Measurements from ENCODE around the gene MCC. TPM values are rescaled to one million over a fixed set of nuclear protein-coding genes. Genes with fewer than 3 reads are reported as not detected.

Gene MCC
- total RNA-seq, 1 experiment from 2014 or later: 23.5 TPM

- Mint-ChIP-seq H3K9me3 (peaks cover 20% of the 10 kb centered on the region), H3K36me3 (peaks cover 24% of the 10 kb centered on the region), H3K4me1 (peaks cover 2% of the 10 kb centered on the region; the same call in 1 of the 2 replicates), H3K27me3 (ENCODE audit: low read depth) (no peaks in the 10 kb centered on the region), H3K4me3 (no peak overlapping the region), H3K27ac (no peak overlapping the region)
- TF ChIP-seq SMAD3 (CRISPR knock-in tag; IDR thresholded peaks at IDR 0.05; ENCODE audit: borderline replicate concordance): no peak
- TF ChIP-seq HMGA2 (CRISPR knock-in tag; IDR thresholded peaks at IDR 0.05): no peak
- no peak for TF ChIP-seq FOXK1 (CRISPR knock-in tag; IDR thresholded peaks at IDR 0.05)
- TF ChIP-seq ZNF281 (CRISPR knock-in tag; IDR thresholded peaks at IDR 0.05): no peak
- no peak for TF ChIP-seq ZNF219 (CRISPR knock-in tag; IDR thresholded peaks at IDR 0.05; ENCODE audit: borderline replicate concordance)
- TF ChIP-seq AFF4 (CRISPR knock-in tag; IDR thresholded peaks at IDR 0.05; ENCODE audit: borderline replicate concordance): no peak
- no peak for TF ChIP-seq MXD4 (CRISPR knock-in tag; IDR thresholded peaks at IDR 0.05; ENCODE audit: borderline replicate concordance)
- no peak for TF ChIP-seq NFATC4 (CRISPR knock-in tag; IDR thresholded peaks at IDR 0.05)
- TF ChIP-seq RORB (CRISPR knock-in tag; IDR thresholded peaks at IDR 0.05): no peak
- no peak for TF ChIP-seq FOXP4 (CRISPR knock-in tag; IDR thresholded peaks at IDR 0.05)
- no peak for TF ChIP-seq PRDM15 (CRISPR knock-in tag; IDR thresholded peaks at IDR 0.05)
- ATAC-seq (no peak), DNase-seq (ENCODE audit: low spot score) (no peak)
- ChIA-PET POLR2A (no interaction called here), CTCF (no interaction called here)
These were observed 373.7 kb downstream of the MCC start for GRCh38 chr5:113114559-113114958.

GRCh38 chr5:113112435-113112834 is 375.8 kb downstream of the MCC start:
- ATAC-seq (no peak), DNase-seq (ENCODE audit: low spot score) (no peak)
- CTCF ChIA-PET: no interaction called here
- H3K27ac Mint-ChIP-seq: peak overlapping the region; percentile 34; the same call in 1 of the 2 replicates
- no peaks in the 10 kb centered on the region for H3K4me1 Mint-ChIP-seq
- H3K27me3 Mint-ChIP-seq (ENCODE audit: low read depth): no peaks in the 10 kb centered on the region
- H3K36me3 Mint-ChIP-seq: peaks cover 24% of the 10 kb centered on the region
- H3K4me3 Mint-ChIP-seq: no peak overlapping the region
- peaks cover 20% of the 10 kb centered on the region for H3K9me3 Mint-ChIP-seq
- POLR2A ChIA-PET: no interaction called here
- TF ChIP-seq FOXP4 (CRISPR knock-in tag; IDR thresholded peaks at IDR 0.05): no peak
- no peak for TF ChIP-seq ZNF263 (CRISPR knock-in tag; IDR thresholded peaks at IDR 0.05; ENCODE audit: low read depth)
- no peak for TF ChIP-seq ZNF138 (CRISPR knock-in tag; conservative IDR thresholded peaks at IDR 0.05)
- TF ChIP-seq HMGXB4 (CRISPR knock-in tag; IDR thresholded peaks at IDR 0.05): no peak
- no peak for TF ChIP-seq ZMAT4 (CRISPR knock-in tag; IDR thresholded peaks at IDR 0.05)
- TF ChIP-seq IRF2 (CRISPR knock-in tag; IDR thresholded peaks at IDR 0.05; ENCODE audit: borderline replicate concordance, low read depth): no peak
- TF ChIP-seq CDX4 (CRISPR knock-in tag; IDR thresholded peaks at IDR 0.05; ENCODE audit: borderline replicate concordance): no peak
